ENCODE measurements around the gene LRRC49. TPM values are rescaled to one million over a fixed set of nuclear protein-coding genes. Genes with fewer than 3 reads are reported as not detected.

Gene LRRC49
- total RNA-seq, 1 experiment from 2014 or later, result 7.4 TPM

DNA sequence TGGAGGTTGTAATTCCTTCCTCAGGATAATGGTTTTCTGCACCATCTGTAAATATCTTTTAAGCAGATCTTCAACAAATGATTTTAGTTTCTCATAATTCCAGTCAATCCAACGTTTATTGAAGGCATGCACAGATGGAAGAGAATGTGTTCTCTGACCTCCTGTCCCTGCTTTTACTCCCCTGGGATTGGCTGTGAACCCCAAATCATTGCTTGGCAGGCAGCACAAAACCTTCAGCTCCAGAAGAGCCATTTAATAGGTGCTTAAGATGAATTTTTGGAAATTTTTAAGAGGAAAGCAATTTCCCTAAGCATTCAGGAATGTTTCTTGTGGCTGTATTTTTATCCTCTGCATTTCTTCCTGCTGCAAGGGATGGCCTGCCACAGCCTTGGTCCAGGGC is 197.2 kb downstream of the LRRC49 start:
- CTCF ChIA-PET, result no interaction called here
- BruUV-seq (replicated peaks), result no TSS peak
- H3K27ac ChIP-seq (ENCODE audit: low read depth, low read length), result no peak overlapping the region
- ATAC-seq, result no peak
- H3K4me3 ChIP-seq (replicated peaks in 1 of 2; ENCODE audit: low read depth in 1 of 2, low read length in 2 of 2), result no peak overlapping the region
- H3K9ac ChIP-seq (ENCODE audit: low read length), result no peak overlapping the region
- H3K79me2 ChIP-seq (ENCODE audit: insufficient read depth, low read length), result no peaks in the 10 kb centered on the region
- no peak for DNase-seq (ENCODE audit: low read depth, low spot score)
- POLR2A ChIA-PET, result no interaction called here
- intact Hi-C loops (cut with micrococcal nuclease), result no loop called here
- H2AFZ ChIP-seq (ENCODE audit: low read depth, low read length, poor library complexity, severe bottlenecking), result no peak overlapping the region
- H3K9me2 ChIP-seq (ENCODE audit: insufficient read depth), result no peaks in the 10 kb centered on the region
- H3K9me3 ChIP-seq (ENCODE audit: control insufficient read depth in 1 of 2, insufficient read depth in 1 of 2, low read depth in 1 of 2, low read length in 2 of 2), result no peaks in the 10 kb centered on the region
- no peak overlapping the region for H3K4me2 ChIP-seq (ENCODE audit: low read length)
- H4K20me1 ChIP-seq (ENCODE audit: insufficient read depth), result no peaks in the 10 kb centered on the region
- TF ChIP-seq YY1 (IDR thresholded peaks at IDR 0.05; ENCODE audit: extremely low read depth, insufficient replicate concordance, low read depth, low read length) (no peak), ELF1 (IDR thresholded peaks at IDR 0.05; ENCODE audit: borderline replicate concordance, low read depth) (no peak), REST (IDR thresholded peaks at IDR 0.05; ENCODE audit: low read depth) (no peak), ZFX (IDR thresholded peaks at IDR 0.05) (no peak), MAX (IDR thresholded peaks at IDR 0.05) (no peak), ZNF274 (IDR thresholded peaks at IDR 0.05; ENCODE audit: low read depth, low read length) (no peak), ZBTB33 (IDR thresholded peaks at IDR 0.05; ENCODE audit: extremely low read depth, insufficient replicate concordance, low read length) (no peak), SRF (IDR thresholded peaks at IDR 0.05; ENCODE audit: low read depth) (no peak), ATF3 (IDR thresholded peaks at IDR 0.05) (no peak), JUND (IDR thresholded peaks at IDR 0.05) (no peak)
- RAD21 ChIA-PET (ENCODE audit: low non-redundant PET in 1 of 2, low total read pairs in 2 of 2, uncharacterized antibody in 2 of 2, unreplicated experiment in 2 of 2), result no interaction called here
- no peaks in the 10 kb centered on the region for H3K36me3 ChIP-seq (ENCODE audit: control insufficient read depth in 1 of 2, insufficient read depth in 2 of 2, low read length in 2 of 2)
- H3K27me3 ChIP-seq (ENCODE audit: insufficient read depth, low read length), result no peaks in the 10 kb centered on the region
- H3K4me1 ChIP-seq (ENCODE audit: control insufficient read depth in 1 of 2, insufficient read depth in 2 of 2, low read length in 2 of 2), result peaks cover 17 to 19% of the 10 kb centered on the region in 2 experiments
